Neural cell (in vitro differentiated cells): ENCODE measurements around the gene GALNT2. TPM values are rescaled to one million over a fixed set of nuclear protein-coding genes. Genes with fewer than 3 reads are reported as not detected.

Source experiments
- H2AFZ ChIP-seq: fragments of 200-600, 300-800 bp; sonication (generic), shearing (Covaris generic); 2 replicates; pipeline ENCODE4 v1.6.0; 2014; ENCODE audit warnings: low read depth, mild to moderate bottlenecking, antibody characterized with exemption, low read length, moderate library complexity
- H3F3A ChIP-seq: fragments of 200-600 bp; shearing (Covaris generic); 2 replicates; pipeline ENCODE4 v1.6.1; 2016; ENCODE audit warnings: mild to moderate bottlenecking, moderate library complexity, mixed read lengths, antibody characterized with exemption, low read length; ENCODE audit not compliant: insufficient read depth, poor library complexity, severe bottlenecking
- H3K27ac ChIP-seq: fragments of 200-600, 300-800 bp; sonication (generic), shearing (Covaris generic); 2 replicates; pipeline ENCODE4 v1.5.1; 2014; ENCODE audit warnings: mild to moderate bottlenecking, low read length, moderate library complexity
- H3K27me3 ChIP-seq: fragments of 300-800, 200-600 bp; sonication (generic), shearing (Covaris generic); 2 replicates; pipeline ENCODE4 v1.6.0; 2014; ENCODE audit warnings: mild to moderate bottlenecking, low read depth, low read length, moderate library complexity; ENCODE audit not compliant: insufficient read depth
- H3K36me3 ChIP-seq: fragments of 300-800, 200-600 bp; sonication (generic), shearing (Covaris generic); 2 replicates; pipeline ENCODE4 v1.5.1; 2014; ENCODE audit warnings: mild to moderate bottlenecking, antibody characterized with exemption, low read length, moderate library complexity; ENCODE audit not compliant: insufficient read depth
- H3K4me2 ChIP-seq: fragments of 300-800, 200-600 bp; sonication (generic), shearing (Covaris generic); 2 replicates; pipeline ENCODE4 v1.6.0; 2014; ENCODE audit warnings: mild to moderate bottlenecking, low read length
- H3K4me3 ChIP-seq: fragments of 300-800, 200-600 bp; sonication (generic), shearing (Covaris generic); 2 replicates; pipeline ENCODE4 v1.5.1; 2014; ENCODE audit warnings: mild to moderate bottlenecking, low read length, moderate library complexity
- H3K79me2 ChIP-seq: fragments of 200-600 bp; shearing (Covaris generic); replicated peaks from 2 replicates; pipeline ENCODE4 v1.6.0; 2014; ENCODE audit warnings: mild to moderate bottlenecking, low read length, moderate library complexity; ENCODE audit not compliant: insufficient read depth
- H3K9ac ChIP-seq: fragments of 300-800, 200-600 bp; sonication (generic), shearing (Covaris generic); 2 replicates; pipeline ENCODE4 v1.6.1; 2016; ENCODE audit warnings: mild to moderate bottlenecking, low read length, mixed read lengths
- H3K9me2 ChIP-seq: fragments of 200-600 bp; shearing (Covaris generic); 2 replicates; pipeline ENCODE4 v1.6.1; 2016; ENCODE audit warnings: mild to moderate bottlenecking, low read length, mixed read lengths; ENCODE audit not compliant: insufficient read depth
- H3K9me3 ChIP-seq: fragments of 200-600, 300-800 bp; sonication (generic), shearing (Covaris generic); 2 replicates; pipeline ENCODE4 v1.6.1; 2016; ENCODE audit warnings: mild to moderate bottlenecking, mixed run types, low read length, moderate library complexity, mixed read lengths
- H4K20me1 ChIP-seq: fragments of 200-600 bp; shearing (Covaris generic); 2 replicates; pipeline ENCODE4 v1.6.1; 2016; ENCODE audit warnings: mild to moderate bottlenecking, mixed run types; ENCODE audit not compliant: insufficient read depth
- EP300 ChIP-seq: fragments of 450-650 bp; conservative IDR thresholded peaks from 2 replicates; pipeline ENCODE4 v1.6.1; 2014; ENCODE audit warnings: antibody characterized with exemption, mild to moderate bottlenecking, moderate library complexity; ENCODE audit not compliant: poor library complexity, severe bottlenecking
- EZH2 ChIP-seq: fragments of 200-600, 300-800 bp; shearing (Covaris generic), sonication (generic); IDR thresholded peaks from 2 replicates; pipeline ENCODE4 v1.6.1; 2014; ENCODE audit warnings: antibody characterized with exemption, low read length, borderline replicate concordance, mild to moderate bottlenecking; ENCODE audit not compliant: insufficient read depth, poor library complexity, severe bottlenecking
- MXI1 ChIP-seq: fragments of 450-650 bp; conservative IDR thresholded peaks from 2 replicates; pipeline ENCODE4 v1.6.1; 2014; ENCODE audit warnings: antibody characterized with exemption, mild to moderate bottlenecking; ENCODE audit not compliant: poor library complexity, severe bottlenecking
- POLR2AphosphoS5 ChIP-seq: IDR thresholded peaks from 2 replicates; pipeline ENCODE4 v1.6.1; 2012
- RAD21 ChIP-seq: fragments of 450-650 bp; conservative IDR thresholded peaks from 2 replicates; pipeline ENCODE4 v1.6.1; 2014; ENCODE audit warnings: antibody characterized with exemption, mild to moderate bottlenecking, moderate library complexity
- SMC3 ChIP-seq: fragments of 450-650 bp; conservative IDR thresholded peaks from 2 replicates; pipeline ENCODE4 v1.6.1; 2014; ENCODE audit warnings: antibody characterized with exemption, mild to moderate bottlenecking, moderate library complexity; ENCODE audit not compliant: poor library complexity
- TAF1 ChIP-seq: IDR thresholded peaks from 2 replicates; pipeline ENCODE4 v1.6.1; 2012; ENCODE audit warnings: low read depth
- polyA plus RNA-seq: library from polyadenylated mRNA; depleted of rRNA; stranded (reverse); fragments of >200 nt; gene quantifications from 2 replicates; pipeline ENCODE4 v1.2.3, GENCODE V29; 2014
- TF ChIP-seq, protein P1 (sequence below): IDR thresholded peaks from 2 replicates; pipeline ENCODE4 v1.6.1; 2012; ENCODE audit warnings: borderline replicate concordance
- TF ChIP-seq, protein P2 (sequence below): fragments of 450-650 bp; IDR thresholded peaks from 2 replicates; pipeline ENCODE4 v1.5.1; 2014; ENCODE audit warnings: antibody characterized with exemption, mild to moderate bottlenecking, moderate library complexity; ENCODE audit not compliant: poor library complexity, severe bottlenecking

Gene GALNT2
- polyA plus RNA-seq, 1 donor from 2014 or later, result 38.8 TPM

DNA sequence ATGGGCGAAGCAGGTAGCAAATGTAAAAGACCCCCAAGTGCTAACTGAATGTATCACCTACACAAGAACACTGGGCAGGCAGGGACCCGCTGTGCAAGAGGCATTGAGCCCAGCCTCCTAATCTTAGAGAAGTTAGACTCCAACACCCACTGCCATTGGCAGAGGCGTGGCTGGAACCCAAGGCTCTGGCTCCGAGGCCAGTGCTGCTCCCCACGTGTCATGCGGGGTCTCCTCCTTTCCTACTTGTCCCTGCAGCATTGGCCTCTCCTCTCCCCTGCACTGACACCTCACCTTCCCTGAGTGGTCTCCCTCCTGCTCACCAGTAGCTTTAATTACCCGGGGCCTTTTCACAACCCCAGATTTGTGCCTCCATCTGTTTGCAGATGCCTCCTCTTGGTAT lies 107.0 kb downstream of the GALNT2 start:
- no peaks in the 10 kb centered on the region for H4K20me1 ChIP-seq
- H3K36me3 ChIP-seq, result no peaks in the 10 kb centered on the region
- H3K27me3 ChIP-seq, result no peaks in the 10 kb centered on the region
- H3K4me3 ChIP-seq, result no peak overlapping the region
- H3F3A ChIP-seq, result no peaks in the 10 kb centered on the region
- H3K79me2 ChIP-seq, result peaks cover 1% of the 10 kb centered on the region
- no peaks in the 10 kb centered on the region for H3K9me2 ChIP-seq
- H3K9ac ChIP-seq, result no peak overlapping the region
- TF ChIP-seq, protein P1, sequence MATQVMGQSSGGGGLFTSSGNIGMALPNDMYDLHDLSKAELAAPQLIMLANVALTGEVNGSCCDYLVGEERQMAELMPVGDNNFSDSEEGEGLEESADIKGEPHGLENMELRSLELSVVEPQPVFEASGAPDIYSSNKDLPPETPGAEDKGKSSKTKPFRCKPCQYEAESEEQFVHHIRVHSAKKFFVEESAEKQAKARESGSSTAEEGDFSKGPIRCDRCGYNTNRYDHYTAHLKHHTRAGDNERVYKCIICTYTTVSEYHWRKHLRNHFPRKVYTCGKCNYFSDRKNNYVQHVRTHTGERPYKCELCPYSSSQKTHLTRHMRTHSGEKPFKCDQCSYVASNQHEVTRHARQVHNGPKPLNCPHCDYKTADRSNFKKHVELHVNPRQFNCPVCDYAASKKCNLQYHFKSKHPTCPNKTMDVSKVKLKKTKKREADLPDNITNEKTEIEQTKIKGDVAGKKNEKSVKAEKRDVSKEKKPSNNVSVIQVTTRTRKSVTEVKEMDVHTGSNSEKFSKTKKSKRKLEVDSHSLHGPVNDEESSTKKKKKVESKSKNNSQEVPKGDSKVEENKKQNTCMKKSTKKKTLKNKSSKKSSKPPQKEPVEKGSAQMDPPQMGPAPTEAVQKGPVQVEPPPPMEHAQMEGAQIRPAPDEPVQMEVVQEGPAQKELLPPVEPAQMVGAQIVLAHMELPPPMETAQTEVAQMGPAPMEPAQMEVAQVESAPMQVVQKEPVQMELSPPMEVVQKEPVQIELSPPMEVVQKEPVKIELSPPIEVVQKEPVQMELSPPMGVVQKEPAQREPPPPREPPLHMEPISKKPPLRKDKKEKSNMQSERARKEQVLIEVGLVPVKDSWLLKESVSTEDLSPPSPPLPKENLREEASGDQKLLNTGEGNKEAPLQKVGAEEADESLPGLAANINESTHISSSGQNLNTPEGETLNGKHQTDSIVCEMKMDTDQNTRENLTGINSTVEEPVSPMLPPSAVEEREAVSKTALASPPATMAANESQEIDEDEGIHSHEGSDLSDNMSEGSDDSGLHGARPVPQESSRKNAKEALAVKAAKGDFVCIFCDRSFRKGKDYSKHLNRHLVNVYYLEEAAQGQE, result no peak
- no peak for TF ChIP-seq SMC3
- TF ChIP-seq, protein P2, sequence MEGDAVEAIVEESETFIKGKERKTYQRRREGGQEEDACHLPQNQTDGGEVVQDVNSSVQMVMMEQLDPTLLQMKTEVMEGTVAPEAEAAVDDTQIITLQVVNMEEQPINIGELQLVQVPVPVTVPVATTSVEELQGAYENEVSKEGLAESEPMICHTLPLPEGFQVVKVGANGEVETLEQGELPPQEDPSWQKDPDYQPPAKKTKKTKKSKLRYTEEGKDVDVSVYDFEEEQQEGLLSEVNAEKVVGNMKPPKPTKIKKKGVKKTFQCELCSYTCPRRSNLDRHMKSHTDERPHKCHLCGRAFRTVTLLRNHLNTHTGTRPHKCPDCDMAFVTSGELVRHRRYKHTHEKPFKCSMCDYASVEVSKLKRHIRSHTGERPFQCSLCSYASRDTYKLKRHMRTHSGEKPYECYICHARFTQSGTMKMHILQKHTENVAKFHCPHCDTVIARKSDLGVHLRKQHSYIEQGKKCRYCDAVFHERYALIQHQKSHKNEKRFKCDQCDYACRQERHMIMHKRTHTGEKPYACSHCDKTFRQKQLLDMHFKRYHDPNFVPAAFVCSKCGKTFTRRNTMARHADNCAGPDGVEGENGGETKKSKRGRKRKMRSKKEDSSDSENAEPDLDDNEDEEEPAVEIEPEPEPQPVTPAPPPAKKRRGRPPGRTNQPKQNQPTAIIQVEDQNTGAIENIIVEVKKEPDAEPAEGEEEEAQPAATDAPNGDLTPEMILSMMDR, result no peak
- TF ChIP-seq EP300, result no peak
- no peak for TF ChIP-seq POLR2AphosphoS5
- no peak for TF ChIP-seq TAF1
- no peak for TF ChIP-seq EZH2
- no peak overlapping the region for H3K4me2 ChIP-seq
- H3K9me3 ChIP-seq, result no peaks in the 10 kb centered on the region
- H2AFZ ChIP-seq, result no peak overlapping the region
- no peak overlapping the region for H3K27ac ChIP-seq

DNA sequence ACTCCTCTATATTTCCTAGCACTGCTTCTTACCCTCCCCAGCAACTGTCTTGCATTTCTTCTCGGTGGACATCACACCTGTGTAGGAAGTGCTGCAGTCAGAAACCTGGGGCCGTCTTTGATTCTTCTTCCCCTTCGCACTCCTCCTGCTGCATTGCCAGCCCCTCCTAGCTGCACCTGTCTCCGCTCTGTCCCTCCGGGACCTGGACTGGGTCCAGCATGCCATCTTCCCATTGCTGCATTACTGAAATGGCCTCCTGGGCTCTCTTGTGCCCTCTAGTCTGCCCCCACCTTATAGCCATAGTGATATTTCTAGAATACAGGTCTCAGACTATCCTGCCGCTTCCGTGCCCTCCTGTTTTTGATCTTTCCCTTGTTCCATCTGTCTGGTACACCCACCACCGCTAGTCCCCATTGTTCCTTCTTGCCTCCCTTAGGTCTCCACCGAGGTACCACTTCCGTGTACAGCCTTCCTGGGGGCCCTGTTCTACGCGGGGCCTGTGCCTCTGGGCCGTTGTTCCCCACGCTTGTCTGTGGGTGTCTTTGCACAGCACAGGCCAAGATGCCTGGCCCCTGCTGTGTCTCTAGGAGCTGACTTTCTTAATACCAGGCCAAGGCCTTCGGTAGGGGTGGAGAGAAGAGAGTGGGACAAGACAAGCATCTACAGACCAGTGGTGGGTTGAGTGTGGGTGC lies 107.6 kb downstream of the GALNT2 start:
- no peak overlapping the region for H3K27ac ChIP-seq

More for the DNA sequence above, 107.6 kb downstream of the GALNT2 start:
- TF ChIP-seq SMC3, result no peak
- no peak for TF ChIP-seq EZH2
- TF ChIP-seq, protein P1, result no peak
- no peak for TF ChIP-seq RAD21
- TF ChIP-seq EP300, result no peak
- TF ChIP-seq MXI1, result no peak
- no peak for TF ChIP-seq TAF1
- TF ChIP-seq POLR2AphosphoS5, result no peak
- TF ChIP-seq, protein P2, result no peak
- H3K9me3 ChIP-seq, result no peaks in the 10 kb centered on the region
- no peaks in the 10 kb centered on the region for H3F3A ChIP-seq
- H3K9ac ChIP-seq, result no peak overlapping the region
- H3K4me3 ChIP-seq, result no peak overlapping the region
- H3K36me3 ChIP-seq, result no peaks in the 10 kb centered on the region
- no peaks in the 10 kb centered on the region for H3K79me2 ChIP-seq
- no peaks in the 10 kb centered on the region for H3K27me3 ChIP-seq
- H3K4me2 ChIP-seq, result no peak overlapping the region
- no peak overlapping the region for H2AFZ ChIP-seq
- H4K20me1 ChIP-seq, result no peaks in the 10 kb centered on the region
- no peaks in the 10 kb centered on the region for H3K9me2 ChIP-seq
